ENCODE results near the gene PNO1. TPM values are rescaled to one million over a fixed set of nuclear protein-coding genes. Genes with fewer than 3 reads are reported as not detected.

Gene PNO1
- total and polyA plus RNA-seq, 9 of the 15 experiments (the other 6 are each of a cell fraction or from before 2014, with no cell fraction given): 11.8 to 81.7 (median 41.1) TPM

- no peak for TF ChIP-seq TEAD2 (tag; IDR thresholded peaks at IDR 0.05)
- no peak for TF ChIP-seq HNRNPLL (IDR thresholded peaks at IDR 0.05; ENCODE audit: low read depth, low read length, poor library complexity, severe bottlenecking)
- no peak for TF ChIP-seq HNRNPL (IDR thresholded peaks at IDR 0.05; ENCODE audit: low read depth, low read length)
- no peak for TF ChIP-seq SLC30A9 (CRISPR knock-in tag; IDR thresholded peaks at IDR 0.05)
- no peak for TF ChIP-seq SMARCA5 (IDR thresholded peaks at IDR 0.05)
- TF ChIP-seq JUND (IDR thresholded peaks at IDR 0.05; ENCODE audit: borderline replicate concordance, low read depth, low read length): no peak
- TF ChIP-seq JUND (tag; IDR thresholded peaks at IDR 0.05; ENCODE audit: borderline replicate concordance, low read depth, low read length): no peak
- TF ChIP-seq RHOXF2B (CRISPR knock-in tag; conservative IDR thresholded peaks at IDR 0.05): no peak
- TF ChIP-seq GABPA (tag; conservative IDR thresholded peaks at IDR 0.05; ENCODE audit: low read depth): no peak
- TF ChIP-seq SNRNP70 (optimal IDR thresholded peaks at IDR 0.05; ENCODE audit: low read depth, low read length): no peak
- no peak for TF ChIP-seq ZNF23 (CRISPR knock-in tag; IDR thresholded peaks at IDR 0.05)
- TF ChIP-seq SIRT6 (IDR thresholded peaks at IDR 0.05; ENCODE audit: low read depth, low read length): no peak
These were observed 38.2 kb upstream of the PNO1 start (continued) for GRCh38 chr2:68119504-68119903.
